Choroid plexus epithelial cell (primary cell): ENCODE measurements around the gene DENND10.
A peak's percentile ranks its signal among the peaks of the same experiment; 100 is the strongest.
"Not testable (repeated sequence)": the region's sequence is repeated elsewhere in the genome, so short reads cannot be mapped to it uniquely, and the experiment has no call there.

Experiments used
- DNase-seq: peaks from one replicate; pipeline ENCODE4 v3.0.0-alpha.2; 2010; ENCODE audit warnings: low read depth
- H3K4me3 ChIP-seq: 2 replicates; pipeline ENCODE4 v1.5.1; 2011; ENCODE audit warnings: low read depth, mild to moderate bottlenecking, control low read depth, low read length, moderate library complexity
- CTCF ChIP-seq: conservative IDR thresholded peaks from 2 replicates; pipeline ENCODE4 v1.5.1; 2011; ENCODE audit warnings: low read depth, mild to moderate bottlenecking, control low read depth, inconsistent platforms, low read length, moderate library complexity

Gene DENND10

GRCh38 chr10:119101366-119102098 is 2.4 kb upstream of the DENND10 start:
- no peak for TF ChIP-seq CTCF
- DNase-seq, result no peak
- no peak overlapping the region for H3K4me3 ChIP-seq

DNA sequence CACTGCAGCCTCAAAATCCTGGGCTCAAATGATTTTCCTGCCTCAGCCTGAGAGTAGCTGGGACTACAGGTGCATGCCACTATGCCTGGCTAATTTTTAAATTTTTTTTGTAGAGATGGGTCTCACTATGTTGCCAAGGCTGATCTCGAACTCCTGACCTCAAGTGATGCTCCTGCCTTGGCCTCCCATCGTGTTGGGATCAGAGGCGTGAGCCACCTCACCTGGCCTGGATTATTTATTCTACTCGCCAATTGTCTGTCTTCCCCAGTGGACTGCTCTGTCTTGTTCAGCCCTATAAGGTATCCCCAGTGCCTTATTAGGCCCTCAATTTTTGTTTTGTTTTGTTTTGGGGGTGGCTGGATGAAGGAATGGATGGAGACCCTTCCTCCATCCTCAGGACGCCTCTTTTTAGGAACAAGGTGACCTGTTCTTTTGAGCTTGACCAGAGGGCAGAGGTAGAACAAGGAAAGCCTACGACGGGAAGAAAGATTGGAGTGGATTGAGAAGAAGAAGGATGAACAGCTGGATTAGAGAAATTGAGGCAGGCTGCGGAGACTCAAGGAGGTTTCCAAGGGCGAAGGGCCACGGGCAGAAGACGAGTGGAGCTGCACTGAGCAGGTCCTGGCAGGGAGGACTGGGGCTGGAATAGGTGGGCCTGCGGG is 541 bp upstream of the DENND10 start:
- no peak for DNase-seq
- H3K4me3 ChIP-seq, result peak overlapping the region; percentile 32
- TF ChIP-seq CTCF, result no peak

GRCh38 chr10:119104654-119105015 is 722 bp downstream of the DENND10 start:
- no peak for TF ChIP-seq CTCF
- DNase-seq, result peak; percentile 34
- peak overlapping the region; percentile 81 for H3K4me3 ChIP-seq

DNA sequence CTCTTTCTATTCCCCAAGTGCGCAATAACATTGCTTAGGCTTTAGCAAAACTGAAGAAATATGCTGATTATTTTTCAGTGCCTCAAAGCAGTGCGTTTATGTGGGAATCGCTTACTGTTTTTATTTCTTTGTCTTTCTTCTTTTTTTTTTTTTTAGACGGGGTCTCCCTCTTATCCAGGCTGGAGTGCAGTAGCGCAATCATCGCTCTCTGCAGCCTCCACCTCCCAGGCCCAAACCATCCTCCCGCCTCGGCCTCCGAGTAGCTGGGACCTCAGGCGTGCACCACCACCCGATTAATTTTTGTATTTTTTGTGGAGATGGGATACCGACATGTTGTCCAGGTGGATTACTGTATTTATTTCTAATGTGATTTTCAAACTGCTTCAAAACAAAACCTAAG is 1.2 kb downstream of the DENND10 start:
- TF ChIP-seq CTCF, result no peak
- H3K4me3 ChIP-seq, result peak overlapping the region; percentile 81
- DNase-seq, result no peak

GRCh38 chr10:119105899-119106298 is 2.0 kb downstream of the DENND10 start:
- not testable (repeated sequence) for H3K4me3 ChIP-seq

DNA sequence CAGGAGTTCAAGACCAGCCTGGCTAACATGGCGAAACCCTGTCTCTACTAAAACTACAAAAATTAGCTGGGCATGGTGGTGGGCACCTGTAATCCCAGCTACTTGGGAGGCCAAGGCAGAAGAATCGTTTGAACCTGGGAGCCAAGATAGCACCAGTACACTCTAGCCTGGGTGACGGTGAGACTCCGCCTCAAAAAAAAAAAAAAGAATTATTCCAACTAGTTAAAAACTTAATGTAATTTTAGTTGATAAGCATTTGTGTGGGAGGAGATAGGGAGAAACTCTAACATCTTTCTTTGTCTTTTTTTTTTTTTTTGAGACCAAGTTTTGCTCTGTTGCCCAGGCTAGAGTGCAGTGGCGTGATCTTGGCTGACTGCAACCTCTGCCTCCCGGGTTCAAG is 3.2 kb downstream of the DENND10 start:
- not testable (repeated sequence) for DNase-seq, H3K4me3 ChIP-seq

More at GRCh38 chr10:119105899-119106298, 2.0 kb downstream of the DENND10 start:
- DNase-seq, result not testable (repeated sequence)

- not testable (repeated sequence) for DNase-seq, H3K4me3 ChIP-seq
Measured at GRCh38 chr10:119107771-119108170, 3.9 kb downstream of the DENND10 start.

DNA sequence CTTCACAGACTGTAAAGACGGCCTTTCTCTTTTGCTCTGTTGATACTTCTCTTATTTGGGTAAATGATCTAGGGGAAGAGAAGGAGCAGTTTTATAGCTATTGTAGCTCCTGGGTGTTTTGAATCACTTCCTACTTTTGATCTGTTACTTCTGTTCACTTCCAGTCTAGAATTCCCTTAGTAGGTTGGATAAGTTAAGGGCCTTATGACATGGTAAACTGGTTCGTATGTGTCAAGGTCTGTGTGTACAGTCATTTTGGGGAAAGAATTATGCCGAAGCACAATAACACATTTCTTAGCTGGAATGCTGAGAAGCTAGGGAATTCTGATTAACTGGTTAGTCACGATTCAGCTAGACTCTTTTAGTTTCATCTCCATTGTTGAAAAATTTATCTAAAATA is 8.1 kb downstream of the DENND10 start:
- H3K4me3 ChIP-seq, result no peak overlapping the region
- no peak for DNase-seq
- TF ChIP-seq CTCF, result no peak
